Stimulated activated CD4-positive, alpha-beta T cell treated with anti-CD3 and anti-CD28 coated beads, Interleukin-15, amount 100 ng/mL, for 1 hour (primary cell): ENCODE results near the gene GSTO1.
"Not testable (repeated sequence)": the region's sequence is repeated elsewhere in the genome, so short reads cannot be mapped to it uniquely, and the experiment has no call there.

Experiments used
- DNase-seq, 2 donors: peaks; one replicate each; pipeline ENCODE4 v3.0.0-alpha.2; 2020; ENCODE audit warnings: low read depth in 1 of 2, low spot score in 1 of 2

GSTO1 gene

GRCh38 chr10:104254493-104255310, at the start of gene GSTO1:
TSS of gene GSTO1 (plus strand) at chr10:104254892. CDS start at chr10:104254929, 37 bp downstream.
- DNase-seq, result no peak

- DNase-seq, result no peak
These were observed 46.0 kb upstream of the GSTO1 start for GRCh38 chr10:104208730-104209129.

GRCh38 chr10:104209575-104210198, 45.0 kb upstream of the GSTO1 start:
- DNase-seq, result no peak

- DNase-seq, result no peak
These were observed 38.1 kb upstream of the GSTO1 start for GRCh38 chr10:104216631-104217030.

GRCh38 chr10:104218751-104219150, 35.9 kb upstream of the GSTO1 start:
- no peak for DNase-seq

GRCh38 chr10:104220522-104220921, 34.2 kb upstream of the GSTO1 start:
- no peak for DNase-seq

- DNase-seq, result no peak
These were observed 31.4 kb upstream of the GSTO1 start for GRCh38 chr10:104223304-104223703.

- DNase-seq, result no peak
These were observed 24.2 kb upstream of the GSTO1 start for GRCh38 chr10:104230490-104230889.

- DNase-seq, result peak; percentile 98 to 100
These were observed 22.7 kb upstream of the GSTO1 start, which contains the start of gene CFAP43 for GRCh38 chr10:104231784-104232612. TSS of gene CFAP43 (minus strand) at chr10:104232364. CDS start at chr10:104232246, 118 bp downstream.

- DNase-seq, result no peak
These were observed 22.0 kb upstream of the GSTO1 start for GRCh38 chr10:104232613-104233102.

GRCh38 chr10:104233817-104234216, 20.9 kb upstream of the GSTO1 start:
- no peak for DNase-seq

- DNase-seq, result no peak
These were observed 19.8 kb upstream of the GSTO1 start for GRCh38 chr10:104234934-104235333.

GRCh38 chr10:104235801-104236200, 18.9 kb upstream of the GSTO1 start:
- no peak for DNase-seq

GRCh38 chr10:104240078-104240477, 14.6 kb upstream of the GSTO1 start:
- DNase-seq, result no peak

- DNase-seq, result no peak
These were observed 12.1 kb upstream of the GSTO1 start for GRCh38 chr10:104242545-104242944.

- not testable (repeated sequence) for DNase-seq
These were observed 11.7 kb upstream of the GSTO1 start for GRCh38 chr10:104243009-104243408.

GRCh38 chr10:104243512-104243911, 11.2 kb upstream of the GSTO1 start:
- DNase-seq, result no peak

- DNase-seq, result no peak
These were observed 9.5 kb upstream of the GSTO1 start for GRCh38 chr10:104245066-104245632.

- no peak for DNase-seq
These were observed 7.7 kb upstream of the GSTO1 start for GRCh38 chr10:104246976-104247375.

GRCh38 chr10:104247513-104248146, 7.1 kb upstream of the GSTO1 start:
- no peak for DNase-seq

- DNase-seq, result not testable (repeated sequence)
These were observed 5.8 kb upstream of the GSTO1 start for GRCh38 chr10:104248931-104249330.
